Stromal cell of bone marrow (primary cell): ENCODE measurements around the gene MGAT4B.
"Not testable (repeated sequence)": the region's sequence is repeated elsewhere in the genome, so short reads cannot be mapped to it uniquely, and the experiment has no call there.

Experiments used
- DNase-seq: peaks from one replicate; pipeline ENCODE4 v3.0.0-alpha.2; 2012; ENCODE audit warnings: low read depth

The MGAT4B gene

GRCh38 chr5:179794171-179794570, 12.5 kb downstream of the MGAT4B start:
- no peak for DNase-seq

GRCh38 chr5:179793468-179794139, 13.1 kb downstream of the MGAT4B start, which contains the start of gene LTC4S:
LTC4S (plus strand) TSS chr5:179793986; CDS start chr5:179794081, 95 bp downstream.
- no peak for DNase-seq

- DNase-seq: no peak
These were observed 13.8 kb downstream of the MGAT4B start for GRCh38 chr5:179792612-179793467.

- DNase-seq: no peak
These were observed 14.6 kb downstream of the MGAT4B start for GRCh38 chr5:179791881-179792611.

GRCh38 chr5:179789278-179789677, 17.4 kb downstream of the MGAT4B start:
- DNase-seq: not testable (repeated sequence)

GRCh38 chr5:179788193-179788854, 18.3 kb downstream of the MGAT4B start:
- DNase-seq: no peak

GRCh38 chr5:179786861-179787260, 19.8 kb downstream of the MGAT4B start:
- no peak for DNase-seq

GRCh38 chr5:179783128-179783527, 23.5 kb downstream of the MGAT4B start:
- no peak for DNase-seq

GRCh38 chr5:179781846-179782245, 24.8 kb downstream of the MGAT4B start:
- no peak for DNase-seq

- no peak for DNase-seq
These were observed 26.3 kb downstream of the MGAT4B start for GRCh38 chr5:179780362-179780761.

- no peak for DNase-seq
These were observed 26.8 kb downstream of the MGAT4B start for GRCh38 chr5:179779826-179780225.

GRCh38 chr5:179778591-179778990, 28.1 kb downstream of the MGAT4B start:
- DNase-seq: no peak

GRCh38 chr5:179777909-179778308, 28.8 kb downstream of the MGAT4B start:
- DNase-seq: no peak

GRCh38 chr5:179777456-179777855, 29.2 kb downstream of the MGAT4B start:
- DNase-seq: no peak

- DNase-seq: no peak
These were observed 30.2 kb downstream of the MGAT4B start for GRCh38 chr5:179776411-179776938.

- DNase-seq: no peak
These were observed 32.2 kb downstream of the MGAT4B start for GRCh38 chr5:179774442-179774841.

GRCh38 chr5:179773686-179774040, 33.0 kb downstream of the MGAT4B start:
- DNase-seq: no peak

GRCh38 chr5:179772351-179772750, 34.3 kb downstream of the MGAT4B start:
- DNase-seq: no peak

- DNase-seq: no peak
These were observed 35.3 kb downstream of the MGAT4B start for GRCh38 chr5:179771311-179771895.

GRCh38 chr5:179769796-179770195, 36.9 kb downstream of the MGAT4B start:
- no peak for DNase-seq

- no peak for DNase-seq
These were observed 37.4 kb downstream of the MGAT4B start for GRCh38 chr5:179769271-179769670.
